ENCODE measurements around the gene ATF2.

Gene ATF2

GRCh38 chr2:175080479-175080878 is 87.5 kb downstream of the ATF2 start:
- DNase-seq (ENCODE audit: low read depth), result no peak

- DNase-seq (ENCODE audit: low read depth), result no peak
Measured at GRCh38 chr2:175076272-175076671, 91.7 kb downstream of the ATF2 start.

- DNase-seq (ENCODE audit: low read depth), result no peak
Measured at GRCh38 chr2:175074478-175074877, 93.5 kb downstream of the ATF2 start.

- no peak for DNase-seq (ENCODE audit: low read depth)
Measured at GRCh38 chr2:175068534-175068933, 99.5 kb downstream of the ATF2 start.

- DNase-seq (ENCODE audit: low read depth), result no peak
Measured at GRCh38 chr2:175066411-175066810, 101.6 kb downstream of the ATF2 start.

- DNase-seq (ENCODE audit: low read depth), result no peak
Measured at GRCh38 chr2:175064797-175065196, 103.2 kb downstream of the ATF2 start.

- DNase-seq (ENCODE audit: low read depth), result no peak
Measured at GRCh38 chr2:175063741-175064140, 104.3 kb downstream of the ATF2 start.

GRCh38 chr2:175062787-175063585 is 105.0 kb downstream of the ATF2 start:
- DNase-seq (ENCODE audit: low read depth), result no peak

GRCh38 chr2:175057078-175057685 is 110.8 kb downstream of the ATF2 start:
- DNase-seq (ENCODE audit: low read depth), result no peak

GRCh38 chr2:175055993-175056392 is 112.0 kb downstream of the ATF2 start:
- DNase-seq (ENCODE audit: low read depth), result no peak

GRCh38 chr2:175054340-175054739 is 113.7 kb downstream of the ATF2 start:
- no peak for DNase-seq (ENCODE audit: low read depth)

GRCh38 chr2:175049661-175050060 is 118.3 kb downstream of the ATF2 start:
- no peak for DNase-seq (ENCODE audit: low read depth)

- DNase-seq (ENCODE audit: low read depth), result no peak
Measured at GRCh38 chr2:175048275-175048674, 119.7 kb downstream of the ATF2 start.

- DNase-seq (ENCODE audit: low read depth), result no peak
Measured at GRCh38 chr2:175039490-175039889, 128.5 kb downstream of the ATF2 start.

GRCh38 chr2:175039031-175039430 is 129.0 kb downstream of the ATF2 start:
- DNase-seq (ENCODE audit: low read depth), result no peak

GRCh38 chr2:175037941-175038340 is 130.1 kb downstream of the ATF2 start:
- no peak for DNase-seq (ENCODE audit: low read depth)

- no peak for DNase-seq (ENCODE audit: low read depth)
Measured at GRCh38 chr2:175036582-175037018, 131.4 kb downstream of the ATF2 start.

- DNase-seq (ENCODE audit: low read depth), result no peak
Measured at GRCh38 chr2:175035806-175036205, 132.2 kb downstream of the ATF2 start.

GRCh38 chr2:175034716-175035115 is 133.3 kb downstream of the ATF2 start:
- DNase-seq (ENCODE audit: low read depth), result no peak

GRCh38 chr2:175030380-175031271 is 137.4 kb downstream of the ATF2 start:
- DNase-seq (ENCODE audit: low read depth), result no peak

GRCh38 chr2:175027755-175028154 is 140.2 kb downstream of the ATF2 start:
- no peak for DNase-seq (ENCODE audit: low read depth)

GRCh38 chr2:175026385-175026784 is 141.6 kb downstream of the ATF2 start:
- no peak for DNase-seq (ENCODE audit: low read depth)

GRCh38 chr2:175025946-175026345 is 142.1 kb downstream of the ATF2 start:
- no peak for DNase-seq (ENCODE audit: low read depth)
